DOHH2 (cell line): ENCODE results near the gene LYZL2.
"Not testable (repeated sequence)": the region's sequence is repeated elsewhere in the genome, so short reads cannot be mapped to it uniquely, and the experiment has no call there.

Experiments used
- H3F3A ChIP-seq: fragments of 200-600 bp; sonication (generic), shearing (Covaris generic); 2 replicates; pipeline ENCODE4 v1.6.0; 2016; ENCODE audit warnings: antibody characterized with exemption, mild to moderate bottlenecking; ENCODE audit not compliant: control insufficient read depth, insufficient read depth
- H3K27ac ChIP-seq: fragments of 200-600 bp; sonication (generic); 2 replicates; pipeline ENCODE4 v1.5.1; 2014; ENCODE audit warnings: low read depth, mild to moderate bottlenecking, low read length, moderate library complexity
- H3K27me3 ChIP-seq: fragments of 200-600 bp; sonication (generic); 2 replicates; pipeline ENCODE4 v1.6.1; 2014; ENCODE audit warnings: mild to moderate bottlenecking, low read length, mixed read lengths; ENCODE audit not compliant: control insufficient read depth
- H3K36me3 ChIP-seq: fragments of 200-600 bp; sonication (generic); 2 replicates; pipeline ENCODE4 v1.6.1; 2014; ENCODE audit warnings: mild to moderate bottlenecking, low read length, moderate library complexity, mixed read lengths; ENCODE audit not compliant: control insufficient read depth
- H3K4me1 ChIP-seq: fragments of 200-600 bp; sonication (generic); 2 replicates; pipeline ENCODE4 v1.6.1; 2014; ENCODE audit warnings: mild to moderate bottlenecking, low read length, mixed read lengths; ENCODE audit not compliant: control insufficient read depth
- H3K4me2 ChIP-seq: fragments of 200-600 bp; sonication (generic); 2 replicates; pipeline ENCODE4 v1.6.0; 2014; ENCODE audit warnings: mild to moderate bottlenecking, low read length, moderate library complexity
- H3K4me3 ChIP-seq: fragments of 200-600 bp; sonication (generic); 2 replicates; pipeline ENCODE4 v1.5.1; 2014; ENCODE audit warnings: mild to moderate bottlenecking, low read length, mixed read lengths
- H3K79me2 ChIP-seq: fragments of 200-600 bp; sonication (generic); 2 replicates; pipeline ENCODE4 v1.6.1; 2014; ENCODE audit warnings: mild to moderate bottlenecking, low read length, mixed read lengths; ENCODE audit not compliant: control insufficient read depth
- H3K9me2 ChIP-seq: fragments of 200-600 bp; sonication (generic); replicated peaks from 2 replicates; pipeline ENCODE4 v1.6.1; 2014; ENCODE audit warnings: mild to moderate bottlenecking, low read length, mixed read lengths; ENCODE audit not compliant: control insufficient read depth
- H3K9me3 ChIP-seq: fragments of 200-600 bp; sonication (generic); 2 replicates; pipeline ENCODE4 v1.6.1; 2014; ENCODE audit warnings: antibody characterized with exemption, low read length, mixed read lengths; ENCODE audit not compliant: control insufficient read depth, insufficient read depth
- H4K20me1 ChIP-seq: fragments of 200-600 bp; sonication (generic); 2 replicates; pipeline ENCODE4 v1.6.0; 2014; ENCODE audit warnings: low read depth, mild to moderate bottlenecking, antibody characterized with exemption, low read length, moderate library complexity; ENCODE audit not compliant: control insufficient read depth, insufficient read depth
- EZH2phosphoT487 ChIP-seq: fragments of 200-600 bp; sonication (generic); IDR thresholded peaks from 2 replicates; pipeline ENCODE4 v1.6.1; 2017; ENCODE audit warnings: borderline replicate concordance, mild to moderate bottlenecking, antibody characterized with exemption, low read length, moderate library complexity, mixed read lengths
- TF ChIP-seq, protein P1 (sequence below): fragments of 200-600 bp; sonication (generic); IDR thresholded peaks from one replicate; pipeline ENCODE4 v1.5.1; 2014; ENCODE audit warnings: antibody characterized with exemption, mild to moderate bottlenecking, low read depth, low read length; ENCODE audit not compliant: poor library complexity, severe bottlenecking

Gene LYZL2

DNA sequence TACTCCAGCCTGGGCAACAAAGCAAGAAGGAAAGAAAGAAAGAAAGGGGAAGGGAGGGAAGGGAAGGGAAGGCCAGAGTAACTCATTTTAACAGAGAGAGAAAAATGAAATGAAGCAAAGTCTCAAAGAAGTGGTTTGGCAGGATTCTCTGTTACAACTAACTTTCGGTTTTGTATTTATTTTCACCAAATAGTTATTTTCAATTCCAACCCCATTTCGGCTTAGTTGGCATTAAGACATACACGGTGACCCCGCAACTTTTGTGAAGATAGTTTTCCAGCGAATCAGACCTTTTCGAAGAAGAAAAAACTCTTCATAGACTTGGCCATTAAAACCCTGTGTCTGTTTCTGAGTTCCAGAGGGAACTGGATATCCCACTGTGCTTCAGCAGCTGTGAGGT is 45.2 kb upstream of the LYZL2 start:
- Histone ChIP-seq H3K4me1 (0 out of 2 replicates have a peak, but pooled peaks cover 4% of the 10 kb centered on the region), H3K36me3 (no peaks in the 10 kb centered on the region), H3K27me3 (peaks cover 15% of the 10 kb centered on the region), H3K4me3 (no peak overlapping the region), H3K79me2 (no peaks in the 10 kb centered on the region), H3K9me2 (no peaks in the 10 kb centered on the region), H3F3A (no peaks in the 10 kb centered on the region), H3K9me3 (no peaks in the 10 kb centered on the region), H3K4me2 (no peak overlapping the region), H3K27ac (no peak overlapping the region), H4K20me1 (no peaks in the 10 kb centered on the region)
- TF ChIP-seq EZH2phosphoT487: no peak
- TF ChIP-seq, protein P1, sequence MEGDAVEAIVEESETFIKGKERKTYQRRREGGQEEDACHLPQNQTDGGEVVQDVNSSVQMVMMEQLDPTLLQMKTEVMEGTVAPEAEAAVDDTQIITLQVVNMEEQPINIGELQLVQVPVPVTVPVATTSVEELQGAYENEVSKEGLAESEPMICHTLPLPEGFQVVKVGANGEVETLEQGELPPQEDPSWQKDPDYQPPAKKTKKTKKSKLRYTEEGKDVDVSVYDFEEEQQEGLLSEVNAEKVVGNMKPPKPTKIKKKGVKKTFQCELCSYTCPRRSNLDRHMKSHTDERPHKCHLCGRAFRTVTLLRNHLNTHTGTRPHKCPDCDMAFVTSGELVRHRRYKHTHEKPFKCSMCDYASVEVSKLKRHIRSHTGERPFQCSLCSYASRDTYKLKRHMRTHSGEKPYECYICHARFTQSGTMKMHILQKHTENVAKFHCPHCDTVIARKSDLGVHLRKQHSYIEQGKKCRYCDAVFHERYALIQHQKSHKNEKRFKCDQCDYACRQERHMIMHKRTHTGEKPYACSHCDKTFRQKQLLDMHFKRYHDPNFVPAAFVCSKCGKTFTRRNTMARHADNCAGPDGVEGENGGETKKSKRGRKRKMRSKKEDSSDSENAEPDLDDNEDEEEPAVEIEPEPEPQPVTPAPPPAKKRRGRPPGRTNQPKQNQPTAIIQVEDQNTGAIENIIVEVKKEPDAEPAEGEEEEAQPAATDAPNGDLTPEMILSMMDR: no peak

DNA sequence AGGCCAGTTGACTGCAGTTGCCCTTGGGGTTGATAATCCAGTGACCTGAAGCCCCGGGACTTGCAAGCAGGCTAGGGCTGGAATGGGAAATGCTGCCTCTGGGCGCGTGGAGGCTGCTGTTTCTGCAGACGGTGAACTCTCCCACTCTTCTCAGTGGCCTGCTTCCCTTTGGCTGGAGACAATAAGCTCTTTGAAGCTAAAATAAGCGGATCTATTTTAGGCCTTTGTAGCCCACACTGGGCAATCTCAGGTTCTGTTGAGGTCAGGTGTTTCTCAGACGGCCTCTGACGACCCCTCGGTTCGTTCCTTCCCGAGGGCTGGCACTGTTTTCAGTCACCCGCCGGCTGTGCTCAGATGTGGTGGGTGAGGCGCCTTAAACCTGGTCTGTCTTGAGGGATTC is 43.7 kb upstream of the LYZL2 start:
- H3K79me2 ChIP-seq, H3K27ac ChIP-seq, H3F3A ChIP-seq, H3K9me2 ChIP-seq, H3K36me3 ChIP-seq, H4K20me1 ChIP-seq, H3K9me3 ChIP-seq, H3K4me1 ChIP-seq, H3K4me2 ChIP-seq, H3K4me3 ChIP-seq: not testable (repeated sequence)
- H3K27me3 ChIP-seq: peaks cover 18% of the 10 kb centered on the region

DNA sequence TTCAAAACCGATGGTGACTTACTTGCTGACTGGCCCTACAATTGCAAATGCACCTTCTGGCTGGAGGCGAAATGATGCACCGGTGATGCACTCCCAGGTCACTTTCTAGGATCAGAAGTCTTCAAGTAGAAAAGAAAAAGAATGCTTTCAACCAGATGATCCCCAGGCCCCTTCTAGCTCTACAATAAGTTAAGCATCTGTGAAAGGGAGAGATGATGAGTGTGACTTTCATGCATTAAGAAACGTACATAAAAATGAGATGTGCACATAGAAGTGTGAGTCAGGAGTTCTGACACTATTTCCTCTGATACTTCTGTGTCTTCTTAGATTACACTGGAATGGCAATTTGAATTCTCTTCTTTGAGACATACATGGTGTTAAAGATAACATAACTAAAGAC is 42.8 kb upstream of the LYZL2 start:
- not testable (repeated sequence) for H3K36me3 ChIP-seq, H3K4me1 ChIP-seq, H3K27ac ChIP-seq, H4K20me1 ChIP-seq, H3K79me2 ChIP-seq, H3K4me3 ChIP-seq, H3K9me2 ChIP-seq, H3K9me3 ChIP-seq, H3F3A ChIP-seq, H3K4me2 ChIP-seq
- peaks cover 18% of the 10 kb centered on the region for H3K27me3 ChIP-seq

DNA sequence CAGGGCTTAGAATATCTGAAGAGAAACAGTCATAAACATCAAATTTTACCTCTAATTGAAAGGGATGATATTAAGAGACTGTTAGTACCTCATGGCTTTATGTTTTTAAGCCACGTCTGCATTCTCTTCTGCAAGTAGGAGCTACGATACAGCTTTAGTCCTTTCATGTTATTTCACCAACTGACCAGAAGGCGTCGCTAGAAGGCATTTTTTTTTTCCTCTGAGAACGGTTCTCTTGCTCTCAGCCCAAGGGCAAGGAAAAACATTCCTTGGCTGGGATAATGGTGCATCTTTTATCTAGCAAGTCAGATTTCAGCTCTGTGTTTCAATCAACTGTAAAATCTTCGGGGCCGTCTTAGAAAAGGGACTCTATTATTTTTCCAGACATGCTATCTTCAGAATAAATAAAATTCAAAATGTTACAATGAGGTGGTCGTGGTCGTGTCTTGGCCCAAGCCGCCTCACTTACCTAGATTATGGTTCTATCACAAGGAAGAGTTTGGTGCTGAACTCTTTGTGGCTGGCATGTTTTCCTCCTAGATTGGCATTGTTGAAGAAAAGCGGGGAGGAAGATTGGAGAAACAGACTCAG is 41.6 kb upstream of the LYZL2 start:
- no peaks in the 10 kb centered on the region for H3K9me2 ChIP-seq
- H3K79me2 ChIP-seq: no peaks in the 10 kb centered on the region
- TF ChIP-seq, protein P1: peak; percentile 76
- TF ChIP-seq EZH2phosphoT487: no peak
- no peak overlapping the region for H3K27ac ChIP-seq
- H4K20me1 ChIP-seq: no peaks in the 10 kb centered on the region
- peaks cover 21% of the 10 kb centered on the region for H3K27me3 ChIP-seq
- no peak overlapping the region for H3K4me3 ChIP-seq
- H3K9me3 ChIP-seq: no peaks in the 10 kb centered on the region
- no peaks in the 10 kb centered on the region for H3F3A ChIP-seq
- peak overlapping the region; percentile 44 for H3K4me2 ChIP-seq
- 0 out of 2 replicates have a peak, but pooled peaks cover 4% of the 10 kb centered on the region for H3K4me1 ChIP-seq
- no peaks in the 10 kb centered on the region for H3K36me3 ChIP-seq

DNA sequence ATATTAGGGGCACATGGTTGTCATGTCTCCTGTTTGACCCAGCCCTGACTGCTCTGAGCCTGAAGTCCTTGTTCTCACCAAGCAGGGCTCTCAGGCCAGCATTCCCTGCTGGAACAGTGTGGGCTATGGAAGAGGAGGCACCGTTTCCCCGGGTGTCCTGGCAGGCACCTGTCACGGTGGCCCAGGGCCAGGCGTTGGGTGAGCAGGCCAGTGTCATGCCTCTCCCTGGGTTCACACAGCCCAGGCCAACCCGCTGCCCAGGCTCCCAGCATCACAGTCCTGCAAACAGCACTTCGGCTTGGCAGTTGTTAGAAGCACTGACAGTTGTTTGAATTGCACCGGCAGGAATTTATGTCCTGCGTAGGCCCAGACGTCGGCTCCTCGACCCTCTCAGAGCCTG is 38.4 kb upstream of the LYZL2 start:
- H3K9me2 ChIP-seq, H3K79me2 ChIP-seq, H3K4me3 ChIP-seq, H3K9me3 ChIP-seq, H3K4me2 ChIP-seq, H3K27ac ChIP-seq, H3F3A ChIP-seq, H4K20me1 ChIP-seq, H3K36me3 ChIP-seq, H3K4me1 ChIP-seq: not testable (repeated sequence)
- peaks cover 22% of the 10 kb centered on the region for H3K27me3 ChIP-seq

DNA sequence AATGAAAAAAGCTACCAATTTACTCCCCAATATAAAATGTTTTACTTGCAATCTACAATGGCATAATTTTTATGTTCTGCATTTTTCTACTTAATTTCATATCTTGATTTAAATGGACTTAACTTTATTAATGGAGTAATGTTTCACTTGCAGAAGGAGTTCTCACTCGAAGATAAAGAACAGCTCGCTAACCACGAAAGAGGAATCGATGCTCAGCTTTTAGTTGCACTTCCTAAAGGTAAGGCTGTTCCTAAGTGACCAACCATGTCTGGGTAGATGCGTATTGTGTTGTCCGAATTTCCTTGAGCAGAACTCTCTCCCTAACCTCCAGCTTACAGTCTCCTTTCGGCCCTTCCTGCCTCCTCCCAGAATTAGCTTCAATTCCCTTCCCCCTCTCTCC is 33.9 kb upstream of the LYZL2 start:
- H3K79me2 ChIP-seq, H3F3A ChIP-seq, H4K20me1 ChIP-seq, H3K9me3 ChIP-seq, H3K27ac ChIP-seq, H3K9me2 ChIP-seq, H3K4me3 ChIP-seq, H3K36me3 ChIP-seq, H3K27me3 ChIP-seq: not testable (repeated sequence)
- Histone ChIP-seq H3K4me1 (peaks cover 14% of the 10 kb centered on the region), H3K4me2 (peak overlapping the region; percentile 21)
